ENCODE measurements around the gene CCL17.

GRCh38 chr16:57423152-57423551 lies 18.6 kb downstream of the CCL17 start:
- TF ChIP-seq CTCF (IDR thresholded peaks at IDR 0.05) (no peak), POLR2A (IDR thresholded peaks at IDR 0.05) (no peak), EP300 (IDR thresholded peaks at IDR 0.05) (no peak)

All from upper lobe of left lung (tissue), 4 donors.